Effector memory CD8-positive, alpha-beta T cell (primary cell): ENCODE results near the gene HMX3.

Source experiments
- ATAC-seq: fragments of 150-1000 bp; cut with Tn5 transposase; replicated peaks from 2 replicates; pipeline ENCODE4 v1.10.0; 2021; ENCODE audit warnings: mild to moderate bottlenecking, moderate library complexity
- DNase-seq, 3 experiments: peaks; one replicate each; pipeline ENCODE4 v3.0.0; 2021
- H3K27ac Mint-ChIP-seq, 2 donors: one replicate each; pipeline ENCODE4 v1.8.0; 2022; ENCODE audit warnings: mild to moderate bottlenecking in 2 of 2, mixed read lengths in 2 of 2, moderate library complexity in 2 of 2
- H3K27me3 Mint-ChIP-seq, 2 donors: one replicate each; pipeline ENCODE4 v1.8.0; 2022; ENCODE audit warnings: mixed read lengths in 2 of 2
- H3K36me3 Mint-ChIP-seq: one replicate; pipeline ENCODE4 v1.8.0; 2022; ENCODE audit warnings: mild to moderate bottlenecking, moderate library complexity, mixed read lengths; ENCODE audit not compliant: insufficient read depth
- H3K4me1 Mint-ChIP-seq, 2 donors: one replicate each; pipeline ENCODE4 v1.8.0; 2022; ENCODE audit warnings: low read depth in 2 of 2, mixed read lengths in 2 of 2
- H3K4me3 Mint-ChIP-seq, 2 donors: one replicate each; pipeline ENCODE4 v1.8.0; 2022; ENCODE audit warnings: mild to moderate bottlenecking in 2 of 2, mixed read lengths in 2 of 2, moderate library complexity in 2 of 2
- H3K9me3 Mint-ChIP-seq, 2 donors: one replicate each; pipeline ENCODE4 v1.8.0; 2022; ENCODE audit warnings: mixed read lengths in 2 of 2

Gene HMX3

DNA sequence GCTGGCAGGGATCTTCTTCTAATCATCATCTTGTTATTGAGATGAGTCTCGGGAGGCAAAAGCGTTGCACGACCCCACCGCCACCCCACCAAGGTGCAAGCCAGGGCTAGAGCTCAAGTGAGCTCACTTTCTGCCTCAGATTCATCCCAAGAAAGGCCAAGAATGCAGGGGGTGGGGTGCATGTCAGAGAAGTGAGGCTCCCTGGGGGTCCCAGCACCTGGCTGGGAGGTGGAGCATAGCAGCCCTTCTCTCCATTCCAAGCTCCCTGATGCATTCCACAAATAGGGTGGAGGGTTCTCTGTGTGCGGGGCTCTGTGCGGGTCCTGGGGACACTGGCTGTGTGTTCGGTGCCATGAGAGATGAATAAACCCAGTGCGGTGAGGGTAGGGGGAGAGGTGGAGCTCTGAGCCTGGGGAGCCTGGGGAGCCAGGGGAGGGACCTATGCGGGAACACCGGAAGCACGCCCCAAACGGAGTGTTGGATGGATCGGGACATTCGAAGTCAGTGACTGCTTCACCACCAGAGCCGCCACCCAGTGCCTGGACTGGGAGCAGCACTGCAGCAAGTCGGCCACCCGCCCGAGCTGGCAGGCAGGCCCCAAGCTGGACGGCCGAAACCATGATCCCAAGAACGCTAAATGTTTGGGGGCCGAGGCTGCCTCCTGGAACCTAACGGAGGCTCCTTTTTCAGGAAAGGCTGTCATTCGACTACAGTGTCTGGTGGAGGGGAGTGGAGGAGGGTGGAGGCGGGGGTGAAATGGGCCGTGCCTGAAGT, 17.9 kb upstream of the HMX3 start:
- H3K27ac Mint-ChIP-seq: no peak overlapping the region
- ATAC-seq: no peak
- no peaks in the 10 kb centered on the region for H3K4me1 Mint-ChIP-seq
- H3K9me3 Mint-ChIP-seq: no peaks in the 10 kb centered on the region
- DNase-seq: no peak
- no peak overlapping the region for H3K4me3 Mint-ChIP-seq
- H3K27me3 Mint-ChIP-seq: peaks cover 46 to 72% of the 10 kb centered on the region in 2 donors
- H3K36me3 Mint-ChIP-seq: no peaks in the 10 kb centered on the region

DNA sequence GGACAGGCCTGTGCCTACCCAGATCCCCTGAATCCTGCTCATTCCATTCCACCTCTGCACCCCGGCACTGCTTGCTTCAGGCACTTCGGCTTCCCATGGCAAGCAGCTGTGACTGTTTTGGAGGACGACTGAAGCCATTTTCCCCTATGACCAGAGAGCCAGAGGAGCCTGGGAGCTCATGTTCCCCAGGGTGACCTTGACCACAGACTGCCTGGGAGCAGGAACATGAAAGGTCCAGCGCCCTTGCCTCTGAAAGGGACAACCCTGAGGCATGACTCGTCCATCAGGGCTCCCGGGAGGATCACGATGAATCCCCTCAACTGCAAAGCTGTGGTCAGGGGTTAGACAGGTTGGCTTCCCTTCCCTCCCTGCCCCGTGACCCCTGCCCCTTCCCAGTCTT, 16.7 kb upstream of the HMX3 start:
- DNase-seq (no peak), ATAC-seq (no peak)
- Mint-ChIP-seq H3K4me3 (no peak overlapping the region), H3K9me3 (no peaks in the 10 kb centered on the region), H3K27ac (no peak overlapping the region), H3K4me1 (no peaks in the 10 kb centered on the region), H3K36me3 (no peaks in the 10 kb centered on the region), H3K27me3 (peaks cover 41 to 70% of the 10 kb centered on the region in 2 donors)

DNA sequence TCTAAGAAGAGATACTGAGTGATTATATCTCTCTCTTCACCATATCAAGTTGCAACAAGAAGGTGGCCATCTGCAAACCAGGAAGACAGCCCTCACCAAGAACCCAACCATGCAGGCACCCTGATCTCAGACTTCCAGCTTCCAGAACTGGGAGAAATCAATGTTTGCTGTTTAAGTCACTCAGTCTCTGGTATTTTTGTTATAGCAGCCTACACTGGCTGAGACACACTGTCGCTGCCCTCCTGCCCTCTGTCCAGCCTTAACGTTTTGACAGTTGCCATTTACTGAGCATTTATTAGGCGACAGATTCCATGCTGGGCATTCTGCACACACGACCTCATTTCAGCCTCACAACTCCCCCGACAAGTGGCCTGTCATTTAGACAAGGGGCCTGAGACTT, 9.5 kb upstream of the HMX3 start:
- no peaks in the 10 kb centered on the region for H3K36me3 Mint-ChIP-seq
- H3K4me3 Mint-ChIP-seq: no peak overlapping the region
- peaks cover 68 to 87% of the 10 kb centered on the region in 2 donors for H3K27me3 Mint-ChIP-seq
- ATAC-seq (no peak), DNase-seq (no peak)
- H3K27ac Mint-ChIP-seq: no peak overlapping the region
- no peaks in the 10 kb centered on the region for H3K4me1 Mint-ChIP-seq
- H3K9me3 Mint-ChIP-seq: no peaks in the 10 kb centered on the region

DNA sequence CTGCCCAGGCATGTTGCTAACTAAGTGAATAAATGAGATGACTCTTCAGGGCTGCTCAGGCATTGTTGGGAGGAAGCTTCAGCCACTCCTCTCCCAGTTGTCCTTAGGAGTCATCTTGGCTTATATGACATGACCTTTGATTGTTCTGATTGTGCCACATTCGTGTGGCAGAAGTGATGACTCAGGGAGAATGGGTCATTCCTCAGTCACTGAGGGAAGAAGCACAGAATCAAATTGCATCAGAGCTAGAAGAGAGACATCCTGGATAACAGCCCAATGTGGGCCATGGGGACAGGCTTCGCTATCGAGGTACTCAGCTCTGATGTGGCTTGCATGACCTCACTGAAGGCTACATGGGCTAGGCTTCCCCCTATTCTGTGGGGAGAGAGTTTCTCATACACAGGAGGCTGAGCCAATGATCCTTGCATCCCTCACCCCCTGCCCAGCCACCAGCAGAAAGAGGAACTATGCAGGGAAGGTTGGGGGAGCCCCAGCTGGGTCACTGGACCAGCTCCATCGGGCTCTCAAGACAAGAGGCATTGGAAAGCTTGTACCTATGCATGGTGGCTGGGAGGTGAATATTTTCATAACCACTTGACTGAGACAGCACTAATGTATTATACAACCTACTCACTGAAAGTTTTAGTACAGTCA, 6.0 kb upstream of the HMX3 start:
- H3K4me3 Mint-ChIP-seq: no peak overlapping the region

DNA sequence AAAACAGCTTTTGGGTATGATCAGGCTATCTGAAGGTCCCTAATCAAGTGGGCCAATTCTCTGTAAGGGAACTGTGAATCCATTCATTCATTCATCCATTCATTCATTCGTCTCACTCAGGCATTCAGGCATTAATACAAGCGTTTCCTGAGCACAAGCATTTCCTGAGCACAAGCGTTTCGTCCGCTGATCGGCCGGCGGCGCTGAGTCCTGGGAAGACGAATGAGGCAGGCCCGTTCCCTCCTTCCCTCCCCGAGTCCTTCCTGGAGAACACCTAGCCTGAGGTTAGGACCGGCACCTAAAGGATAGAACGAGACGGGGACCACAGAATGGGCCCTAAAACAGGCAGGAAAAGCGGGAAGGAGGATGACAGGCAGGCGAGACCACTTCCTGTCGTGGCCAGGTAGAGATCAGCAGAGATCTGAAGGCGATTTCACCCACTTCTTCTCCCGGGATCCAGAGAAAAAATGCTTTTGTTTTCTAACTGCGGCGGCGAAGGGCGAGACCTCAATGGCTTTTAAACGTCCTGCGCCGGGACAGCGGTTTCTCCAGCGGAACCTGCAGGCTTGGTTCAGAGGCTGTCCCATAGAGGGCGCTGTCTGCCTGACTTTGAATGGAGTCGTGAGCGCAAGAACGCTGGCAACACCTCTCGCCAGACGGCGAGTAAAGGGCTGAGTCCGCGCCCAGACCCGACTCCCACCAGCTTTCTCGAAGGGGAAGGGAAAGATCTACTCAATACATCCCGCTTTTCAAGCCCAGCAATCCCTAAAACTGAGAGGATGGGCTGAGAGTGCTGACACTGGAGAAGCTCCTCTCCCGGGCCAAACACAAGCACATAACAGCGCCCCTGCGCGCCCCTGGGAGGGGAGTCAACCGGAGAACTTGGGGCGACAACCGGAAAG, 2.9 kb upstream of the HMX3 start:
- Mint-ChIP-seq H3K4me1 (peaks cover 19 to 23% of the 10 kb centered on the region in 2 donors), H3K4me3 (peak overlapping the region; percentile 56 to 69), H3K36me3 (peaks cover 12% of the 10 kb centered on the region), H3K27ac (no peak overlapping the region), H3K27me3 (peaks cover 72 to 82% of the 10 kb centered on the region in 2 donors), H3K9me3 (no peaks in the 10 kb centered on the region)
- DNase-seq (peak; percentile 85 to 87 (median 86)), ATAC-seq (peak; percentile 75)

More for the DNA sequence above, 6.0 kb upstream of the HMX3 start:
- peaks cover 92 to 96% of the 10 kb centered on the region in 2 donors for H3K27me3 Mint-ChIP-seq
- ATAC-seq: no peak
- no peaks in the 10 kb centered on the region for H3K9me3 Mint-ChIP-seq
- H3K27ac Mint-ChIP-seq: no peak overlapping the region
- peaks cover 14 to 16% of the 10 kb centered on the region in 2 donors for H3K4me1 Mint-ChIP-seq
- no peak for DNase-seq
- H3K36me3 Mint-ChIP-seq: peaks cover 3% of the 10 kb centered on the region

DNA sequence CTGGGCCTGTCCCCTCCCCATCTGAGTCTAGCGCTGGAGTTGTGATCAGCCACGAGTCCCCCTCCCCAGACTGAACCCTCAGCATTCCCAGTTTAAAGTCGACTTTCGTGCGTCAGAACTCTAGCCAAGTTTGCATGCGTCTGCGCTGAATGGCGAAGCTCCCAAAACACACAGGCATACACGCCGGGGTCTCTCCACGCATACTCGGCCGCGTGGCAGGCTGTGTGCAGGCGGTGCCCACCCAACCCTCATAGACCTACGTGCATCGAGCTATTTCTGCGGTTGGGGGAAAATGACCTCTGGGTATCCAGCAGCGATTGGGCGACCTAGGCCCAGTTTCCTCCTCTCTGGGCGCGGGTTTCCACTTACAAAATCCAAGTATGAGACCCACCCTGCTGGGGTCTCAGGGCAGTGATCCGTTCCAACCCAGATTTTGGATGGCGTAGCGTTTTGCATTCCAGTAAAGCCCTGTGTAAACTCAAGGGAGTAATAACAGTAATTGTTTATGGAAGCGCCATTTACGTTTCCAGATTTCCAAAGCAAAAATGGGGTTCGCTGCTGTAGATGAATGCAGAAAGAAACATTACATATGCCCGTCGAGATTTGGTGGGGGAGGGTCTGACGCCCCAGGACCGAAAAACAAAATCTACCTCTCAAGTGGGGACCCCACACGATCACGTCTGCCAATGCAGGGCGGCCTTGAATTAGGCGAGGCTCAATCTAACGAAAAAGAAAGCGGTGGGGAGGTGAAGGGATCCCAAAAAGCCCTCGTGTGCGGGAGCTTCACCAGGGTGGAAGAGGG, 2.0 kb upstream of the HMX3 start:
- peak overlapping the region; percentile 56 to 69 for H3K4me3 Mint-ChIP-seq
- peaks cover 15% of the 10 kb centered on the region for H3K36me3 Mint-ChIP-seq
- peak overlapping the region in 1 of 2 donors; percentile 22 for H3K27ac Mint-ChIP-seq
- peaks cover 19 to 24% of the 10 kb centered on the region in 2 donors for H3K4me1 Mint-ChIP-seq
- H3K9me3 Mint-ChIP-seq: no peaks in the 10 kb centered on the region
- DNase-seq (no peak), ATAC-seq (no peak)
- peaks cover 72 to 84% of the 10 kb centered on the region in 2 donors for H3K27me3 Mint-ChIP-seq

DNA sequence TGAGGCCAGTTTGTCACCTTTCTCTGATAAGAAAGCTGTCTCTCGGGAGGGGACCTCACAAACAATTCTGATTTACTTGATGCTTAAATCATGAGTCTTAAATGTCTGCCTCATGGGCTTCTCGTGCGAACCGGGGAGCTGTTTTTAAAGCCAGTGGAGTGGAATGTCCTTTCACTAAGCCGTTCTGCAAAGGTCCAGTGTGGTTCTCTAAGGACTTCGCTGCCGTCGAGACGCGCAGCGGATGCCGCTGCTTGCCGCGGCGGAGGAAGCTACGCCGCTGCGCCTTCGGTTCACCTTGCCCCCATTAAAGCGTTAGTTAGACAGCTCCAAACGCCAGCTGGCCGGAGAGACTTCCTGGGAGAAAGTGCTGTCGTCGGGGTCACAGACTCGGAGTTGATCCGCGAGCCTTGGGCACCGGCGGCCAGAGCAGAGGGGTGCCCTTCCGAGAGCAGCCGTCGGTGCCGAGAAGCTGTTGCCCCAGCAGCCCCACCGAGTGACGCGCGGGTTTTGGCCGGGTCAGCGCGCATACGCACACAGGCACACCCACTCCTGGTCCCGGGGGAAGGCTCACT, 1.3 kb upstream of the HMX3 start:
- no peak for ATAC-seq
- Mint-ChIP-seq H3K36me3 (peaks cover 15% of the 10 kb centered on the region), H3K4me1 (peaks cover 19 to 27% of the 10 kb centered on the region in 2 donors), H3K4me3 (peak overlapping the region; percentile 56 to 69), H3K27ac (peak overlapping the region in 1 of 2 donors; percentile 22), H3K27me3 (peaks cover 72 to 84% of the 10 kb centered on the region in 2 donors), H3K9me3 (no peaks in the 10 kb centered on the region)
- no peak for DNase-seq

DNA sequence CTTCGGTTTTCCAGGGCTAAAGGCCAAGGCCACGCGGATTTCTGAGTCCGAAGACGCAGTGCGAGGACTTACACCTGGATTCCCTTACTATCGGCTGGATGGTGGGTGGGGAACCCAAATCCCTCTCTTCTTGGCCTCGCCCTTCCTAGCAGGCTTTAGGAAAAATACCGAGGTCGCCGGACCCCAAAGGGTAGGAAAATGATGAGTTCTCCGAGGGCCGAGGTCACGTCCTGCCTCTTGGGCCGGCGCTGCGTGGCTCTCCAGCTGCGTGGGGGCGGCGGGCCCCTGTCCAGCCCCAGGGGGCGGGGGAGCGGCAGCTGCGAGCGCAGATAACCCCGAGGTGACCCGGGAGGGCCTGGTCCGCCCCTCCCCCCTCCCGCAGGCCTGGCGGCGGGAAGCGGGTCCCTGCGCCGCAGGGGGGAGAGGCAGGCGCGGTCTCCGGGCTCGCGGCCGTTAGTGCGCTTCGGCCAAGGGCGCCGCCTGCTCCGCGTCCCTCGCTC, 805 bp upstream of the HMX3 start:
- Mint-ChIP-seq H3K36me3 (peaks cover 15% of the 10 kb centered on the region), H3K9me3 (no peaks in the 10 kb centered on the region), H3K27me3 (peaks cover 72 to 84% of the 10 kb centered on the region in 2 donors), H3K4me1 (peaks cover 19 to 32% of the 10 kb centered on the region in 2 donors), H3K27ac (no peak overlapping the region), H3K4me3 (peak overlapping the region; percentile 69 to 86)
- ATAC-seq (no peak), DNase-seq (no peak)

DNA sequence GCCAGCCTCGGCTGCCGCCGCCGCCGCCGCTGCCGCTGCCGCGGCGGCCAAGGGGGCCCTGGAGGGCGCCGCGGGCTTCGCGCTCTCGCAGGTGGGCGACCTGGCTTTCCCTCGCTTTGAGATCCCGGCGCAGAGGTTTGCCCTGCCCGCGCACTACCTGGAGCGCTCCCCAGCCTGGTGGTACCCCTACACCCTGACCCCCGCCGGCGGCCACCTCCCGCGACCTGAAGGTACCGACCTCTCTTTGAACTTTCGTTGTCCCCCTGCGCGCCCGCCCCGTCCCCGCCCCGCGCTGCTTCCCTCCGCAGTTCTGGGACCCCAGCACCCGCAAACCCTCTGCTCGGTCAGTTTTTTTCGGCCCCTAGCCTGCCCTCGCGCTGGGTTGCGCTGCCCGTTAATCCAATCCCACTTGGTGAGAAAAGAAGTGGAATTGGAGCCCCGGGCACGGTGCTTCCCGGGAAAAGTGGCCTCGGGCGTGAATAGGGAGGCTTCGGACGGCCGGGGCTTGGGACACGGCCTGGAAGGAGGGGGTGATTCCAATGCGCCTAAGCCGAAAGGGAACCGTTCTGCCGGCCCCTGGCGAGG, 543 bp downstream of the HMX3 start:
- DNase-seq: no peak
- Mint-ChIP-seq H3K36me3 (peaks cover 15% of the 10 kb centered on the region), H3K9me3 (no peaks in the 10 kb centered on the region), H3K27me3 (peaks cover 74 to 84% of the 10 kb centered on the region in 2 donors), H3K4me1 (peaks cover 24 to 37% of the 10 kb centered on the region in 2 donors), H3K4me3 (peak overlapping the region; percentile 84 to 86), H3K27ac (peak overlapping the region in 1 of 2 donors; percentile 16)
- ATAC-seq: no peak

DNA sequence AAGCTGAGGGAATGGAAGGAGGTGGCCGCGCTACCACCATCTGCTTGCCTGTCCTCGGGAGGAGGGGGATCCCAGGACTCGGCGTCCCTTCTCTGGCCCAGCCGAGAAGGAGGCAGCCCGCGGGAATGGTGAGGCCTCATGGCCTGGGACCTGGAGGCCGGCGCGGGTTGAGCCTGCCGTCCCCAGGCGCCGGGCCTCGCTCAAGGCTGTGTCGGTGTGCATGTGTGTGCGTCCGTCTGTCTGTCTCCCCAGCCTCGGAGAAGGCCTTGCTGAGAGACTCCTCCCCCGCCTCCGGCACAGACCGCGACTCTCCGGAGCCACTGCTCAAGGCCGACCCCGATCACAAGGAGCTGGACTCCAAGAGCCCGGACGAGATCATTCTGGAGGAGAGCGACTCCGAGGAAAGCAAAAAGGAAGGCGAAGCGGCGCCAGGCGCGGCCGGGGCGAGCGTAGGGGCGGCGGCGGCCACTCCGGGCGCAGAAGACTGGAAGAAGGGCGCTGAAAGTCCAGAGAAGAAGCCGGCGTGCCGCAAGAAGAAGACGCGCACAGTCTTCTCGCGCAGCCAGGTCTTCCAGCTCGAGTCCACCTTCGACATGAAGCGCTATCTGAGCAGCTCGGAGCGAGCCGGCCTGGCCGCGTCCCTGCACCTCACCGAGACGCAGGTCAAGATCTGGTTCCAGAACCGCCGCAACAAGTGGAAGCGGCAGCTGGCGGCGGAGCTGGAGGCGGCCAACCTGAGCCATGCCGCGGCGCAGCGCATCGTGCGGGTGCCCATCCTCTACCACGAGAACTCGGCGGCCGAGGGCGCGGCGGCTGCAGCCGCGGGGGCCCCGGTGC, 1.3 kb downstream of the HMX3 start:
- DNase-seq: no peak
- H3K4me3 Mint-ChIP-seq: peak overlapping the region; percentile 84 to 86

DNA sequence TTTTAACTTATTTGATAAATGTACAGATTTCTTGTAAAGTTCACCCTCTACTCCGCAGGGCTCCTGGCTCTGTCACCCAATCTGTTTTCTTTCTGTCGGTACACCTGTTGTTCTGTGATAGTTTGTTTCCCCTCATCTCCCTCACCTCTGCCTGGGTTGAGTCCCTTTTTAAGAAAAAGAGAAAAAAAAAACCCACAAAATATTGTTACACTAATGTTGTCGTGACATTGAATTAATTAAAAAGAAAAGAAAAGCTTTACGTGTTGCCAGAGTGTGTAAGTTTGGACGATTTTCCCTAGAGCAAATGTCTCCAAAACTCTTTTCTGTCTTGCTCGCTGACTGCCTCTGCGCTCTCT, 3.4 kb downstream of the HMX3 start:
- H3K4me3 Mint-ChIP-seq: peak overlapping the region in 1 of 2 donors; percentile 56
- peaks cover 16 to 40% of the 10 kb centered on the region in 2 donors for H3K4me1 Mint-ChIP-seq
- H3K36me3 Mint-ChIP-seq: peaks cover 19% of the 10 kb centered on the region
- H3K27me3 Mint-ChIP-seq: peaks cover 76 to 84% of the 10 kb centered on the region in 2 donors
- DNase-seq (no peak), ATAC-seq (no peak)
- H3K9me3 Mint-ChIP-seq: no peaks in the 10 kb centered on the region
- H3K27ac Mint-ChIP-seq: peak overlapping the region in 1 of 2 donors; percentile 11

More for the DNA sequence above, 1.3 kb downstream of the HMX3 start:
- H3K27ac Mint-ChIP-seq: peak overlapping the region in 1 of 2 donors; percentile 16
- H3K9me3 Mint-ChIP-seq: no peaks in the 10 kb centered on the region
- ATAC-seq: peak; percentile 31
- peaks cover 24 to 41% of the 10 kb centered on the region in 2 donors for H3K4me1 Mint-ChIP-seq
- H3K27me3 Mint-ChIP-seq: peaks cover 74 to 84% of the 10 kb centered on the region in 2 donors
- peaks cover 17% of the 10 kb centered on the region for H3K36me3 Mint-ChIP-seq
